Measurements from ENCODE around the gene MPV17L2. TPM values are rescaled to one million over a fixed set of nuclear protein-coding genes. Genes with fewer than 3 reads are reported as not detected.

Gene MPV17L2
- total and polyA plus RNA-seq, 2 donors (not counting 3 experiments of a cell fraction or from before 2014, with no cell fraction given), result 13.8 to 27.6 TPM

- Histone ChIP-seq H3K36me3 (ENCODE audit: control insufficient read depth in 2 of 2, extremely low read depth in 1 of 2, insufficient read depth in 2 of 2, low read length in 2 of 2) (no peaks in the 10 kb centered on the region), H3K9ac (replicated peaks; ENCODE audit: extremely low read depth, insufficient read depth, low read length) (no peak overlapping the region), H3K4me1 (ENCODE audit: control insufficient read depth, extremely low read depth, insufficient read depth, low read length) (no peaks in the 10 kb centered on the region), H3K4me2 (ENCODE audit: insufficient read depth, low read length) (no peak overlapping the region), H3K27ac (ENCODE audit: insufficient read depth, low read depth, low read length) (no peak overlapping the region), H2AFZ (ENCODE audit: low read depth, low read length) (no peak overlapping the region), H3K9me1 (replicated peaks; ENCODE audit: control insufficient read depth, extremely low read depth, insufficient read depth, low read length) (no peaks in the 10 kb centered on the region), H3K79me2 (ENCODE audit: control insufficient read depth, insufficient read depth, low read length) (no peaks in the 10 kb centered on the region), H3K27me3 (ENCODE audit: control insufficient read depth in 2 of 2, insufficient read depth in 2 of 2, low read length in 2 of 2) (no peaks in the 10 kb centered on the region), H4K20me1 (replicated peaks; ENCODE audit: control insufficient read depth, extremely low read depth, insufficient read depth, low read length) (no peaks in the 10 kb centered on the region), H3K9me3 (replicated peaks; ENCODE audit: control insufficient read depth, insufficient read depth, low read length) (no peaks in the 10 kb centered on the region), H3K4me3 (replicated peaks in 1 of 3; ENCODE audit: insufficient read depth in 1 of 3, low read depth in 1 of 3, low read length in 3 of 3) (no peak overlapping the region)
- no TSS peak for BruUV-seq (replicated peaks)
- intact Hi-C loops (cut with micrococcal nuclease), result no loop called here
- dilution Hi-C loops (cut with MboI; ENCODE audit: extremely low pct_ligation_motif_present, low sequenced_read_pairs), result no loop called here
- FAIRE-seq (no peak), DNase-seq (ENCODE audit: low read depth, low spot score) (no peak)
- ChIA-PET CTCF (interaction anchor here (0.6 to 2.7 kb wide), 6 partner anchors 15 to 145 kb away, joined by 3 to 12 read pairs (median 4); no protein-coding TSS in a partner anchor), POLR2A (no interaction called here)
- TF ChIP-seq EZH2 (IDR thresholded peaks at IDR 0.05; ENCODE audit: borderline replicate concordance, low read depth, low read length, severe bottlenecking), result no peak
Observed at GRCh38 chr19:18183529-18183928, 9.5 kb upstream of the MPV17L2 start.

- no peak for FAIRE-seq
- dilution Hi-C loops (cut with MboI; ENCODE audit: extremely low pct_ligation_motif_present, low sequenced_read_pairs) (no loop called here), intact Hi-C loops (cut with micrococcal nuclease) (no loop called here)
- Histone ChIP-seq H3K9me1 (replicated peaks; ENCODE audit: control insufficient read depth, extremely low read depth, insufficient read depth, low read length) (no peaks in the 10 kb centered on the region), H3K4me1 (ENCODE audit: control insufficient read depth, extremely low read depth, insufficient read depth, low read length) (no peaks in the 10 kb centered on the region), H3K27ac (ENCODE audit: insufficient read depth, low read depth, low read length) (no peak overlapping the region), H3K27me3 (ENCODE audit: control insufficient read depth in 2 of 2, insufficient read depth in 2 of 2, low read length in 2 of 2) (no peaks in the 10 kb centered on the region), H3K79me2 (ENCODE audit: control insufficient read depth, insufficient read depth, low read length) (no peaks in the 10 kb centered on the region), H4K20me1 (replicated peaks; ENCODE audit: control insufficient read depth, extremely low read depth, insufficient read depth, low read length) (no peaks in the 10 kb centered on the region), H3K36me3 (ENCODE audit: control insufficient read depth in 2 of 2, extremely low read depth in 1 of 2, insufficient read depth in 2 of 2, low read length in 2 of 2) (no peaks in the 10 kb centered on the region), H3K9ac (replicated peaks; ENCODE audit: extremely low read depth, insufficient read depth, low read length) (no peak overlapping the region), H3K4me3 (replicated peaks in 1 of 3; ENCODE audit: insufficient read depth in 1 of 3, low read depth in 1 of 3, low read length in 3 of 3) (no peak overlapping the region), H3K9me3 (replicated peaks; ENCODE audit: control insufficient read depth, insufficient read depth, low read length) (no peaks in the 10 kb centered on the region), H2AFZ (ENCODE audit: low read depth, low read length) (no peak overlapping the region), H3K4me2 (ENCODE audit: insufficient read depth, low read length) (no peak overlapping the region)
- ChIA-PET CTCF (interaction anchor here (1.0 to 2.5 kb wide), 4 partner anchors 9 to 72 kb away, joined by 4 to 12 read pairs (median 8); no protein-coding TSS in a partner anchor), POLR2A (no interaction called here)
- BruUV-seq (replicated peaks), result no TSS peak
- no peak for TF ChIP-seq POLR2A (IDR thresholded peaks at IDR 0.05; ENCODE audit: low read depth, low read length)
- TF ChIP-seq MAX (IDR thresholded peaks at IDR 0.05; ENCODE audit: insufficient read depth, insufficient read length), result no peak
- TF ChIP-seq POLR2AphosphoS5 (IDR thresholded peaks at IDR 0.05; ENCODE audit: insufficient read depth, low read depth, low read length), result no peak
- TF ChIP-seq GATA2 (IDR thresholded peaks at IDR 0.05; ENCODE audit: insufficient read depth, insufficient read length, low read depth, low read length), result no peak
- TF ChIP-seq EZH2 (IDR thresholded peaks at IDR 0.05; ENCODE audit: borderline replicate concordance, low read depth, low read length, severe bottlenecking), result no peak
- no peak for TF ChIP-seq CTCF (IDR thresholded peaks at IDR 0.05; ENCODE audit: extremely low read depth in 1 of 2, insufficient read depth in 1 of 2, low read depth in 1 of 2, low read length in 2 of 2)
- TF ChIP-seq MYC (IDR thresholded peaks at IDR 0.05; ENCODE audit: low read depth, low read length), result no peak
- no peak for TF ChIP-seq JUN (IDR thresholded peaks at IDR 0.05; ENCODE audit: borderline replicate concordance, insufficient read depth, insufficient read length, low read depth)
- TF ChIP-seq FOS (IDR thresholded peaks at IDR 0.05; ENCODE audit: borderline replicate concordance, insufficient read depth, low read length), result no peak
- no peak for DNase-seq (ENCODE audit: low read depth, low spot score)
Observed at GRCh38 chr19:18185538-18185937, 7.5 kb upstream of the MPV17L2 start.
